ENCODE data around the gene PSMB10.
"Not testable (repeated sequence)": the region's sequence is repeated elsewhere in the genome, so short reads cannot be mapped to it uniquely, and the experiment has no call there.

PSMB10 gene

DNA sequence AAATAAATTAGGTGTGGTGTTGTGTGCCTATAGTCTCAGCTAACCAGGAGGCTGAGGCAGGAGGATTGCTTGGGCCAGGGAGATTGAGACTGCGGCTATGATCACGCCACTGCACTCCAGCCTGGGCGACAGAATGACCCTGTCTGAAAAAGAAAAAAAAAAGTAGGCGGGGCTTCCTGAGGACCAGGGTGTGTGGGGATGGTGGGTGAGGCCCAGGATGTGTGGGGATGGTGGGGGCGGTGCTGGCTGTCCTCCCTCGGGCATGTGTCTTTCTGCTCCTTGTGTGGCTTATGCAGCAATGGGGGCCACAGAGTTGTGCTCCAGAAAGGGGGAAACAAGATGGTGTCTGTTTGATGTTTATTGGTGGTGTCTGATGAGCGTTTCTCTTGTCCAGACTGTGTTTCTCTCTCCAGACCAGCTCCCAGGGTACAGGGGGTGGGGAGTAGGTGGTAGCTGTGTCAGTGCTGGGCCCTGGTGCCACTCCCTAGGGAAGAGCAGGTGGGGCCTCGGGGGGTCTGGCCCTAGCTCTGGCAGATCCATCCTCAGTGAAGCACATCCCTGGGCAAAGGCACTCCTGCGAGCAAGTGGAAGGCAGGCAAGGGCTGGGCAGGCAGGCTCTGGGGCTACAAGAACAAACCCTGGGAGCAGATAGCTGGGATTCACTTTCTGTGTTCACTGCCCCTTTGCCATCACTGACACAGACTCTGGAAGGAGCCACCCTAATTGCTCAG, 5.0 kb upstream of the PSMB10 start:
- Histone ChIP-seq H3K9me3 (ENCODE audit: control extremely low read depth in 1 of 5, control insufficient read depth in 4 of 5, insufficient read depth in 2 of 5, low read depth in 1 of 5, low read length in 4 of 5) (no peaks in the 10 kb centered on the region), H3K4me1 (ENCODE audit: control extremely low read depth in 1 of 4, control insufficient read depth in 4 of 4, insufficient read depth in 4 of 4, low read length in 3 of 4) (peaks cover 4 to 25% (median 19%) of the 10 kb centered on the region in 4 experiments), H3K27me3 (replicated peaks in 2 of 5; ENCODE audit: control insufficient read depth in 4 of 5, insufficient read depth in 5 of 5, low read length in 4 of 5) (no peaks in the 10 kb centered on the region), H3K4me3 (ENCODE audit: control insufficient read depth in 1 of 7, extremely low read depth in 1 of 7, insufficient read depth in 4 of 7, low read depth in 2 of 7, low read length in 6 of 7) (no peak overlapping the region), H3K36me3 (ENCODE audit: control insufficient read depth in 4 of 4, insufficient read depth in 4 of 4, low read length in 3 of 4) (peaks cover 0 to 31% (median 15%) of the 10 kb centered on the region in 4 experiments), H3K27ac (ENCODE audit: insufficient read depth in 1 of 2, low read depth in 1 of 2, low read length in 2 of 2, poor library complexity in 1 of 2, severe bottlenecking in 2 of 2) (no peak overlapping the region)
- POLR2A ChIA-PET = interaction anchor here (0.6 kb wide), 1 partner anchor 123 kb away, joined by 7 read pairs; no protein-coding TSS in a partner anchor
- 97% methylated on average over 9 of the region's 9 CpGs for WGBS (ENCODE audit: insufficient coverage)
- DNase-seq = no peak
- CTCF ChIA-PET = interaction anchor here (0.8 to 3.0 kb wide), 26 partner anchors 9 to 286 kb away, joined by 3 to 16 read pairs (median 4); partner anchors contain the start of genes DDX28, DUS2 and SLC12A4

DNA sequence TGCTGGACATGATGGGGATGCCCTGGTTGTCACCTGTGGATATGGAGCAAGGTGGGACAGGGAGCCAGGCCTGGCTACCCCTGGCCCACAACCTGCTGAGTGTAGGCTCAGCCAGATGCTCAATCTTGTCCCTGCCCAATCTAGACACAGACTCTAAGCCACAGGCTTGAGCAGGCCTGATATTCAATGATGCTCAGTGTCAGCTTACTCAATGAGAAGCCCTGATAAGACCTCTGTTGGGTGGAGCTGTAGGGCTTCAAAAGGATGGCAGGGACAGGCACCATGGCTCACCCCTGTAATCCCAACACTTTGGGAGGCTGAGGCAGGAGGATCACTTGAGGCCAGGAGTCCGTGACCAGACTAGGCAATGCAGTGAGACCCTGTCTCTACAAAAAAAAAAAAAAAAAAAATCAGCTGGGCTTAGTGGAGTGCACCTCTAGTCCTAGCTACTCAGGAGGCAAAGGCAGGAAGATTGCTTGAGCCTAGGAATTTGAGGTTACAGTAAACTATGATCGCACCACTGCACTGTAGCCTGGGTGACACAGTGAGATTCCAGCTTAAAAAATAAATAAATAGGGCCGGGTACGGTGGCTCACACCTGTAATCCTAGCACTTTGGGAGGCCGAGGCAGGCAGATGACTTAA, 3.9 kb upstream of the PSMB10 start:
- POLR2A ChIA-PET = no interaction called here
- H3K27me3 ChIP-seq (replicated peaks in 2 of 5; ENCODE audit: control insufficient read depth in 4 of 5, insufficient read depth in 5 of 5, low read length in 4 of 5) = no peaks in the 10 kb centered on the region
- no peak overlapping the region for H3K4me3 ChIP-seq (ENCODE audit: control insufficient read depth in 1 of 7, extremely low read depth in 1 of 7, insufficient read depth in 4 of 7, low read depth in 2 of 7, low read length in 6 of 7)
- H3K4me1 ChIP-seq (ENCODE audit: control extremely low read depth in 1 of 4, control insufficient read depth in 4 of 4, insufficient read depth in 4 of 4, low read length in 3 of 4) = peaks cover 4 to 30% (median 21%) of the 10 kb centered on the region in 4 experiments
- peaks cover 0 to 20% (median 10%) of the 10 kb centered on the region in 4 experiments for H3K36me3 ChIP-seq (ENCODE audit: control insufficient read depth in 4 of 4, insufficient read depth in 4 of 4, low read length in 3 of 4)
- H3K9me3 ChIP-seq (ENCODE audit: control extremely low read depth in 1 of 5, control insufficient read depth in 4 of 5, insufficient read depth in 2 of 5, low read depth in 1 of 5, low read length in 4 of 5) = no peaks in the 10 kb centered on the region
- DNase-seq = no peak
- WGBS (ENCODE audit: insufficient coverage) = 100% methylated on average over 5 of the region's 5 CpGs
- no peak overlapping the region for H3K27ac ChIP-seq (ENCODE audit: insufficient read depth in 1 of 2, low read depth in 1 of 2, low read length in 2 of 2, poor library complexity in 1 of 2, severe bottlenecking in 2 of 2)
- CTCF ChIA-PET = interaction anchor here (0.6 to 3.0 kb wide), 19 partner anchors 10 to 154 kb away, joined by 3 to 16 read pairs (median 4); partner anchors contain the start of genes DDX28 and DUS2

GRCh38 chr16:67939507-67940445, 3.1 kb upstream of the PSMB10 start:
- ChIA-PET CTCF (interaction anchor here (0.6 to 3.0 kb wide), 16 partner anchors 11 to 153 kb away, joined by 3 to 16 read pairs (median 3); no protein-coding TSS in a partner anchor), POLR2A (interaction anchor here (0.6 kb wide), 1 partner anchor 277 kb away, joined by 3 read pairs; no protein-coding TSS in a partner anchor)
- H3K9me3 ChIP-seq (ENCODE audit: control extremely low read depth in 1 of 5, control insufficient read depth in 4 of 5, insufficient read depth in 2 of 5, low read depth in 1 of 5, low read length in 4 of 5) = no peaks in the 10 kb centered on the region
- H3K36me3 ChIP-seq (ENCODE audit: control insufficient read depth in 4 of 4, insufficient read depth in 4 of 4, low read length in 3 of 4) = peaks cover 0 to 18% (median 12%) of the 10 kb centered on the region in 4 experiments
- no peak overlapping the region for H3K27ac ChIP-seq (ENCODE audit: insufficient read depth in 1 of 2, low read depth in 1 of 2, low read length in 2 of 2, poor library complexity in 1 of 2, severe bottlenecking in 2 of 2)
- WGBS (ENCODE audit: insufficient coverage) = 70% methylated on average over 24 of the region's 33 CpGs
- H3K4me3 ChIP-seq (ENCODE audit: control insufficient read depth in 1 of 7, extremely low read depth in 1 of 7, insufficient read depth in 4 of 7, low read depth in 2 of 7, low read length in 6 of 7) = no peak overlapping the region
- no peaks in the 10 kb centered on the region for H3K27me3 ChIP-seq (replicated peaks in 2 of 5; ENCODE audit: control insufficient read depth in 4 of 5, insufficient read depth in 5 of 5, low read length in 4 of 5)
- DNase-seq = peak; percentile 56 to 88 (median 85)
- H3K4me1 ChIP-seq (ENCODE audit: control extremely low read depth in 1 of 4, control insufficient read depth in 4 of 4, insufficient read depth in 4 of 4, low read length in 3 of 4) = peaks cover 4 to 36% (median 28%) of the 10 kb centered on the region in 4 experiments

DNA sequence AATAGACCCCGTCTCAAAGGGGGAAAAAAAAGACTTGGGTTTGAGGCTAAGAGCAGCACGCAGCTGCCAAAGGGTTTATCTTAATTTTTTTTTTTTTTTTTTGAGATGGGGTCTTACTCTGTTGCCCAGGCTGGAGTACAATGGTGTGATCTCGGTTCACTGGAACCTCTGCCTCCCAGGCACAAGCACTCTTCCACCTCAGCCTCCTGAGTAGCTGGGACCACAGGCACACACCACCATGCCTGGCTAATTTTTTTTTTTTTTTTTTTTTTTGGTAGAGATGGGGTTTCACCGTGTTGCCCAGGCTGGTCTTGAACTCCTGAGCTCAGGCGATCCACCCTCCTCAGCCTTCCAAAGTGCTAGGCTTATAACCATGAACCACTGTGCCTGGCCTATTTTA, 1.1 kb upstream of the PSMB10 start:
- POLR2A ChIA-PET = interaction anchor here (1.4 kb wide), 1 partner anchor 9 kb away, joined by 4 read pairs; no protein-coding TSS in a partner anchor
- CTCF ChIA-PET = interaction anchor here (1.2 to 21.3 kb wide), 4 partner anchors 21 to 103 kb away, joined by 3 to 359 read pairs (median 4); partner anchors contain the start of genes EDC4 and NRN1L
- H3K4me1 ChIP-seq (ENCODE audit: control extremely low read depth in 1 of 4, control insufficient read depth in 4 of 4, insufficient read depth in 4 of 4, low read length in 3 of 4) = peaks cover 4 to 38% (median 29%) of the 10 kb centered on the region in 4 experiments
- not testable (repeated sequence) for H3K9me3 ChIP-seq (ENCODE audit: control extremely low read depth in 1 of 5, control insufficient read depth in 4 of 5, insufficient read depth in 2 of 5, low read depth in 1 of 5, low read length in 4 of 5); DNase-seq; H3K27me3 ChIP-seq (replicated peaks in 2 of 5; ENCODE audit: control insufficient read depth in 4 of 5, insufficient read depth in 5 of 5, low read length in 4 of 5)
- 100% methylated on average over 2 of the region's 5 CpGs for WGBS (ENCODE audit: insufficient coverage)
- H3K36me3 ChIP-seq (ENCODE audit: control insufficient read depth in 4 of 4, insufficient read depth in 4 of 4, low read length in 3 of 4) = peaks cover 0 to 28% (median 25%) of the 10 kb centered on the region in 4 experiments
- H3K27ac ChIP-seq (ENCODE audit: insufficient read depth in 1 of 2, low read depth in 1 of 2, low read length in 2 of 2, poor library complexity in 1 of 2, severe bottlenecking in 2 of 2) = peak overlapping the region in 1 of 2 experiments; percentile 88
- peak overlapping the region in 1 of 7 experiments; percentile 96 for H3K4me3 ChIP-seq (ENCODE audit: control insufficient read depth in 1 of 7, extremely low read depth in 1 of 7, insufficient read depth in 4 of 7, low read depth in 2 of 7, low read length in 6 of 7)

DNA sequence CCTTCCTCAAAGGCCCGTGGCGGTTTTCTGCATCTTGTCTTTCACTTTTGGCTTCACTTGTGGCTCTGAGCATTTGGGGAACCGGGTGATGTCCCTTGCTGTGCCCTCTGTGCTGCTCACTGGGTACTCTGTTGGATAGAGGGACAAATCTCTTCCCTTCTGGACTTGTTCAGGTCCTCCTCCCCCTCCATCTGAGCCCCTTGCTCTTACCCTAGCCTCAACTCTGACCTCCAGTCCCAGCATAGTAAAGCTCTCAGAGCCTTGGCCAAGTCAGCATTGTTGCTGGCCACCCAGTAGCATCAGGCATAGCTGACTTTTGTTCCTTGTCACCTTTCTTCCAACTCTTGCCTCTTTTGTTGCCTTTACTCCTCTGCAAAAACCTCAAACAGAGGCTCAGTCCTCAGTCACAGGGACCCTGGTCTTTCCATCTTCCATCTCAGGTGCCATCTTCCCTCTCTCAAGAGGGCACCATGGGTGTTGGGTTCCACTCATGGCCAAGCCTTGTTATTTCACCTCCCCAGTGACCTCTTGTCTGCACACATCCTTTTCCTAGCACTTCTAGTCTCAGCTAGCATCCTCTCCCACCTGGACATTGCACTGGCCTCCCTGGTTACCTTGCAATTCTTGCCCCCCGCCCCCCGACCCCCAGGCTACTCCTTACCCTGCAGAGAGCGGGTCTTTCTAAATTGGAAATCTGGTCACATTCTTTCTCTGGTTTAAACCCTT, 393 bp upstream of the PSMB10 start:
- POLR2A ChIA-PET = interaction anchor here (0.7 to 2.4 kb wide), 6 partner anchors 10 to 57 kb away, joined by 3 to 16 read pairs (median 4); partner anchors contain the start of gene SLC12A4
- DNase-seq = peak; percentile 83 to 95 (median 93)
- CTCF ChIA-PET = interaction anchor here (1.0 to 21.3 kb wide), 9 partner anchors 22 to 129 kb away, joined by 3 to 359 read pairs (median 4); partner anchors contain the start of genes EDC4 and NRN1L

More for the DNA sequence above, 393 bp upstream of the PSMB10 start:
- H3K27ac ChIP-seq (ENCODE audit: insufficient read depth in 1 of 2, low read depth in 1 of 2, low read length in 2 of 2, poor library complexity in 1 of 2, severe bottlenecking in 2 of 2) = peak overlapping the region; percentile 64 to 88
- peak overlapping the region; percentile 85 to 99 (median 96) for H3K4me3 ChIP-seq (ENCODE audit: control insufficient read depth in 1 of 7, extremely low read depth in 1 of 7, insufficient read depth in 4 of 7, low read depth in 2 of 7, low read length in 6 of 7)
- no peaks in the 10 kb centered on the region for H3K9me3 ChIP-seq (ENCODE audit: control extremely low read depth in 1 of 5, control insufficient read depth in 4 of 5, insufficient read depth in 2 of 5, low read depth in 1 of 5, low read length in 4 of 5)
- WGBS (ENCODE audit: insufficient coverage) = 25% methylated on average over 4 of the region's 6 CpGs
- H3K4me1 ChIP-seq (ENCODE audit: control extremely low read depth in 1 of 4, control insufficient read depth in 4 of 4, insufficient read depth in 4 of 4, low read length in 3 of 4) = peaks cover 4 to 38% (median 29%) of the 10 kb centered on the region in 4 experiments
- no peaks in the 10 kb centered on the region for H3K27me3 ChIP-seq (replicated peaks in 2 of 5; ENCODE audit: control insufficient read depth in 4 of 5, insufficient read depth in 5 of 5, low read length in 4 of 5)
- H3K36me3 ChIP-seq (ENCODE audit: control insufficient read depth in 4 of 4, insufficient read depth in 4 of 4, low read length in 3 of 4) = peaks cover 0 to 32% (median 28%) of the 10 kb centered on the region in 4 experiments
